C4-2B (cell line): ENCODE data around the gene MIOX.

Experiments used
- H3K27ac ChIP-seq: fragments of 450-650 bp; 2 replicates; pipeline ENCODE4 v1.5.1; 2017
- ZFX ChIP-seq: fragments of 450-650 bp; IDR thresholded peaks from 2 replicates; pipeline ENCODE4 v1.6.1; 2017
- TF ChIP-seq, protein P1 (sequence below): fragments of 450-650 bp; conservative IDR thresholded peaks from 2 replicates; pipeline ENCODE4 v1.5.1; 2017; ENCODE audit warnings: mild to moderate bottlenecking

The MIOX gene

DNA sequence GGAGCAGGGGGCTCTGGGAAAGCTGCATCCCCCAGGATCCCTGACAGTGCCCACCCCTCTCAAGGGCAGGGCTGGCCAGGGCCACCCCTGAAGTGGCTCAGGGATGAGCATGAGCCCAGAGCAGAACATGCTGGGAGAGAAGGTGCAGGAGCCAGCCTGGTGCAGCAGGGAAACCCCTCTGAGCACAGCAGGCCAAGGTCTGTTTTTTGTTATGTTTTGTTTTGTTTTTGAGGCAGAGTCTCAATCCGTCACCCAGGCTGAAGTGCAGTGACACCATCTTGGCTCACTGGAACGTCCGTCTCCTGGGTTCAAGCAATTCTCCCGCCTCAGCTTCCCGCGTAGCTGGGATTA, 11.0 kb upstream of the MIOX start:
- H3K27ac ChIP-seq = peak overlapping the region; percentile 73
- TF ChIP-seq, protein P1, sequence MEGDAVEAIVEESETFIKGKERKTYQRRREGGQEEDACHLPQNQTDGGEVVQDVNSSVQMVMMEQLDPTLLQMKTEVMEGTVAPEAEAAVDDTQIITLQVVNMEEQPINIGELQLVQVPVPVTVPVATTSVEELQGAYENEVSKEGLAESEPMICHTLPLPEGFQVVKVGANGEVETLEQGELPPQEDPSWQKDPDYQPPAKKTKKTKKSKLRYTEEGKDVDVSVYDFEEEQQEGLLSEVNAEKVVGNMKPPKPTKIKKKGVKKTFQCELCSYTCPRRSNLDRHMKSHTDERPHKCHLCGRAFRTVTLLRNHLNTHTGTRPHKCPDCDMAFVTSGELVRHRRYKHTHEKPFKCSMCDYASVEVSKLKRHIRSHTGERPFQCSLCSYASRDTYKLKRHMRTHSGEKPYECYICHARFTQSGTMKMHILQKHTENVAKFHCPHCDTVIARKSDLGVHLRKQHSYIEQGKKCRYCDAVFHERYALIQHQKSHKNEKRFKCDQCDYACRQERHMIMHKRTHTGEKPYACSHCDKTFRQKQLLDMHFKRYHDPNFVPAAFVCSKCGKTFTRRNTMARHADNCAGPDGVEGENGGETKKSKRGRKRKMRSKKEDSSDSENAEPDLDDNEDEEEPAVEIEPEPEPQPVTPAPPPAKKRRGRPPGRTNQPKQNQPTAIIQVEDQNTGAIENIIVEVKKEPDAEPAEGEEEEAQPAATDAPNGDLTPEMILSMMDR = no peak
- TF ChIP-seq ZFX = no peak

DNA sequence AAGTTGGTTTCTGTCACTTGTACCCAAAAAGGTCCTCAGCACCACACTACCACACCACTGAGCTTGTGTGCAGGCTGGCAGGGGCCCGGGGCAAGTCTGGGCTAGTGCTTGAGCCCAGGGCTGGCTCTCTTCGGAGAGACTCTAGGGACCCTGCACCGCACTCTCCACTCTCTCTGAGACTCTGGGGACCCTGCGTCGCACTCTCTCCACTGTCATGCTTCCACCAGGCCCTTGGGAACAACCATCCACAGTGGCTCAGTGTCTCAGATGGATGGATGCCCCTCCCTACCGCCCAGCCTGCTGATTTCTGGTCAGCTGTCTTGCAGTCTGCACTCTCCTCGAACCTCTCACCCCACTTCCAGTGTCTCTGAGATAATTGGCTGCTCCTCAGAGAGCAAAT, 9.8 kb upstream of the MIOX start:
- no peak for TF ChIP-seq ZFX
- TF ChIP-seq, protein P1 = no peak
- no peak overlapping the region for H3K27ac ChIP-seq

DNA sequence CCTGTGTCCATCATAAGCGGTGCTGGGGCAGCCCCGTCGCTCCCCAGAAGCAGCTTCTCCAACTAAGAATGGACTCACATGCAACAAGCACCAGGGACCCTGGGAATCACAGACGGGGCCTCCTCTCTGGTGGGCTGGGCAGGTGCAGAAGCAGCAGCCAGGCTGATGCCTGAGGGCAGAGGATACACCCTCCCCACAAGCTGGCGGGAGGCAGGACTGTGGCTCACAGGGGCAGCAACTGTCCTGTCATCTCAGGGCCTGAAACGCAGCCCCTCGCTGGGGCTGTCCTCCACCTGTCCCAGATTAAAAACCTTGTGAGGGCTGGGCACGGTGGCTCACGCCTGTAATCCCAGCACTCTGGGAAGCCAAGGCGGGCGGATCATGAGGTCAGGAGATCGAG, 8.7 kb upstream of the MIOX start:
- TF ChIP-seq ZFX = no peak
- TF ChIP-seq, protein P1 = no peak
- no peak overlapping the region for H3K27ac ChIP-seq

DNA sequence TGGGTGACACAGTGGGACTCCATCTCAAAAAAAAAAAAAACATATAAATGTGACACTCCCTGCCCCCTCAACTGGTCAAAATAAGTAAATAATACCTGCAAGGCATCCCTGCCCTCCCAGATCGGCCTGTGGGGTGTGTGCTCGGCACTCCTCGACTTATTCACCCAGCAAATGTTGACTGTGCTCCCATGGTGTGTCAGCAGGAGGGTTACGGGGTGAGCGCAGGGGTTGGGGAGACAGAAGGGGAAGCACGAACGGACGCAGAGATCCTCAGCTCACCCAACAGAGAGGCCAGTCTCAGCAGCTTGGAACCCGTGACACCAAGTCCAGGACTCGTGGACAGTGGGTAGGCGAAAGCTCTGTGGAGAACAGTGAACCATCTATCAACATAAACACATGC, 6.9 kb upstream of the MIOX start:
- TF ChIP-seq, protein P1 = no peak
- no peak for TF ChIP-seq ZFX
- H3K27ac ChIP-seq = no peak overlapping the region

DNA sequence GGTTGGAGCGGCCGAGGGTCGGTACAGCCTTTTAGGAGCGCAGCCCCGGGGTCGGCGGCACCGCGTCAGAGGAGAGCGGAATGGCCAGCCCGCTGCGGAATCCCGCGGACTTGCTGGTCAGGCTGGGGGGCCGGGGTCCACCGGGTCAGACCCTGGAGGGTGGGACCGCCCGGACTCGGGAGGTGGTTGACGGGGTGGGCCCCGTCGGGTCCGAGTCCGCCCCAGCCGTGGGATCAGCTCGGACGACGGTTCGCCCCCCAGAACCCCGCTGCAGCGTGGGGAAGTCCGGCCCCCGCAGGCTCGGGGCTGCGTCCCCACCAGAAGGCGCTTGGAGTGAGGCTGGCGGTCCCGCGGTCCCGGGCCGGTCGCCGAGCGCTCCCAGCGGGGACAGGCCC, 5.6 kb upstream of the MIOX start:
- TF ChIP-seq, protein P1 = no peak
- no peak for TF ChIP-seq ZFX
- peak overlapping the region; percentile 85 for H3K27ac ChIP-seq

DNA sequence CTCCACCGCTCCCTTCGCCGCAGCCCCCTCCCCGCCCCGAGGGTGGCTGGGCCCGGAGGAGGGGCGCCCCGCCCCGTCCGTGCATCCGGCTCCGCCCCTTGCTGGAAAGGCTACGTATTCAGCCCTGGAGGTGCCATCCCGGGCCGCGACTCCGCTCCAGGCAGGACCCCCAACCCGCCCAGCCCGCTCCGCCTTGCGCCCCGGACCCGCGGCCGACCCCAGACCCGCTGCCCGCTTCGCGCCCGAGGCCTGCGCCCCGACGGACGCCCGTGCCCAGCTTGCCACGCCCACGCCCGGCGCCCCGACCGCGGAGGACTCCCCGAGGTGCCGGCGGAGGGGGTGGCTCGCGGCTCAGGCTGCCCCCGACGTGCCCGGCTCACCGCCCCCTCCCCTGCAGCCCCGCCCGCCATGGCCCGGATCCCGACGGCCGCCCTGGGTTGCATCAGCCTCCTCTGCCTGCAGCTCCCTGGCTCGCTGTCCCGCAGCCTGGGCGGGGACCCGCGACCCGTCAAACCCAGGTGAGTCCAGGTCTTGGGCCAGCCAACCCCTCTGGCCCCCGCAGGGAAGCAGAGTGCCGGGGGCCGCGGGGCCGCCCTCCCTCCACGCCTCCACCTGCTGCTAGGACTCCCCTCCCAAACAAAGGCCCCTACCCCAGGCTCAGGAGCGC, 5.1 kb upstream of the MIOX start, which contains the start of gene ADM2:
TSS of gene ADM2 (plus strand) at position 104 of the 667 bp plus-strand sequence. CDS start at position 409, 305 bp downstream.
- TF ChIP-seq, protein P1 = no peak
- TF ChIP-seq ZFX = peak; percentile 51; the same call in 1 of the 2 replicates
- H3K27ac ChIP-seq = peak within 1 kb of the TSS; percentile 85

DNA sequence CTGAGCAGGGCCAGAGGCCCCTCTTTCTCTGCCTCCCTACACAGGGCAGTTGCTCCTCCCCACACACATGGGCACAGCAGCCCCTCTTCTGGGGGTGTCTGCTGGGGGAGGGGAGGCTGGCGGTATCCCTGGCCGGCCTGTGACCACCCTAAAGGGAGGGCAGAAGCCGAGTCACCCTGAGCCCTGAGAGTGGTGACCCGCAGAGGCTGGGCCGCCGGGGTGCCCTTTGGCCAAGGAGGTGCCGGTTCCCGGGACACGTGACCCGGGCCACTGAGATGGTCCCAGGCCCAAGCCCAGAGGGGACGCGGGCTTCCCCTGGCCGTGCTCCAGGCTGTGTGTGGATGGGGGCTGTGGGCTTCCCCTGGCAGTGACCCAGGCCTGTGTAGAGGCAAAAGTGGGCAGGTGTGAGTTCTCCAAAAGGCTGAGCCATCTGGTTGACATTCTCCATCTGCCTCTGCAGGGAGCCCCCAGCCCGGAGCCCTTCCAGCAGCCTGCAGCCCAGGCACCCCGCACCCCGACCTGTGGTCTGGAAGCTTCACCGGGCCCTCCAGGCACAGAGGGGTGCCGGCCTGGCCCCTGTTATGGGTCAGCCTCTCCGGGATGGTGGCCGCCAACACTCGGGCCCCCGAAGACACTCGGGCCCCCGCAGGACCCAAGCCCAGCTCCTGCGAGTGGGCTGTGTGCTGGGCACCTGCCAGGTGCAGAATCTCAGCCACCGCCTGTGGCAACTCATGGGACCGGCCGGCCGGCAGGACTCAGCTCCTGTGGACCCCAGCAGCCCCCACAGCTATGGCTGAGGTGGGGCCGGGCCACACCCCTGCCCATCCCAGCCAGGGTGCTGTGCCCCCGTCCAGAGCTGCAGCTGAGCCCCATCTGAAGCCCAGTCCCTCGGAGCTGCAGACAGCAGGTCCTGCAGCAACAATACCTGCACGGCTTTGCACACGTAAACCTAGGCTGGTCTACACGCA, 4.3 kb upstream of the MIOX start:
- peak overlapping the region; percentile 85 for H3K27ac ChIP-seq
- TF ChIP-seq ZFX = 0 out of 2 replicates have a peak, but pooled peaks have one; percentile 1
- TF ChIP-seq, protein P1 = no peak
